ENCODE measurements around the gene PIANP.

Gene PIANP

GRCh38 chr12:6703631-6704030, 3.0 kb upstream of the PIANP start:
- DNase-seq, result peak; percentile 63

GRCh38 chr12:6701078-6701768, 608 bp upstream of the PIANP start:
- DNase-seq, result peak; percentile 42

GRCh38 chr12:6699989-6700645, 498 bp downstream of the PIANP start:
- peak; percentile 68 for DNase-seq

GRCh38 chr12:6699259-6699988, 1.2 kb downstream of the PIANP start:
- DNase-seq, result no peak

GRCh38 chr12:6698352-6699046, 2.1 kb downstream of the PIANP start:
- no peak for DNase-seq

- DNase-seq, result peak; percentile 74
Observed at GRCh38 chr12:6697584-6698351, 2.8 kb downstream of the PIANP start.

GRCh38 chr12:6696690-6697583, 3.7 kb downstream of the PIANP start:
- DNase-seq, result no peak

- DNase-seq, result no peak
Observed at GRCh38 chr12:6695313-6696045, 5.1 kb downstream of the PIANP start.

GRCh38 chr12:6694701-6695100, 5.9 kb downstream of the PIANP start:
- DNase-seq, result no peak

- DNase-seq, result no peak
Observed at GRCh38 chr12:6693832-6694355, 6.7 kb downstream of the PIANP start.

GRCh38 chr12:6692888-6693287, 7.7 kb downstream of the PIANP start:
- DNase-seq, result no peak

GRCh38 chr12:6691473-6691872, 9.1 kb downstream of the PIANP start:
- no peak for DNase-seq

GRCh38 chr12:6688999-6689882, 11.4 kb downstream of the PIANP start, which contains the start of gene ZNF384:
TSS of gene ZNF384 (minus strand) at chr12:6689375. CDS start at chr12:6679520, 9,855 bp downstream.
- DNase-seq, result peak; percentile 100

GRCh38 chr12:6688543-6688998, 12.0 kb downstream of the PIANP start:
- no peak for DNase-seq

GRCh38 chr12:6685814-6686213, 14.8 kb downstream of the PIANP start:
- no peak for DNase-seq

GRCh38 chr12:6684609-6685008, 16.0 kb downstream of the PIANP start:
- peak; percentile 75 for DNase-seq

GRCh38 chr12:6676962-6677361, 23.7 kb downstream of the PIANP start:
- no peak for DNase-seq

- no peak for DNase-seq
Observed at GRCh38 chr12:6672143-6672542, 28.5 kb downstream of the PIANP start.

GRCh38 chr12:6667559-6668210, 32.9 kb downstream of the PIANP start:
- peak; percentile 59 for DNase-seq

Data from NCI-H82 (cell line).